NCI-H2029 treated with DMSO at 0.1 percent for 48 hours (cell line): ENCODE data around the gene NEXMIF.
"Not testable (repeated sequence)": the region's sequence is repeated elsewhere in the genome, so short reads cannot be mapped to it uniquely, and the experiment has no call there.

Experiments used
- DNase-seq: peaks from one replicate; lab custom pipeline; 2025; lab: John Stamatoyannopoulos, UW

The NEXMIF gene

DNA sequence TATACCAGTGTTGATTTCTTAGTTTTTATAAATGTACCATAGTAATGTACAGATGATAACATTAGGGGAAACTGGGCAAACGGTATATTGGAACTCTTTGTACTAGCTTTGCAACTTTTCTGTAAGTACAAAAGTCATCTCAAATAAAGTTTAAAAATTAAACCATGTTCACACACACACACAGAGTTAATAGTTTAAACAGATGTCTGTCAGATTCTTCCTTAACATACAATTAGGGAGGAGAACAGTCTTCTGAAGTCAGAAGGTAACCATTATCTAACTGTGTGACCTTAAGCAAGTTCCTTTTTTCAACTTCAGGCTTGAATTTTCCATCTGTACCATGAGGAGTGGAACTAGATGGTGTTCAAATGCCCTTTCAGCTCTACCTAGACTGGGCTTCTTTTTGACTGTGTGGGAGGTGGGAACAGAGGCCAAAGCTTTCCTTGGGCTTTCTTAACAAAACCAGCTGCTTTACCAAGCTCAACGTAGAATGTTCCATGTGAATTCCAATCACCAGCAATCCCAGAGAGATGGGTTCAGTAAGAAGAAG is 127.8 kb downstream of the NEXMIF start:
- DNase-seq: no peak

- peak; percentile 7 for DNase-seq
Measured at GRCh38 chrX:74788545-74789086, 136.6 kb downstream of the NEXMIF start.

GRCh38 chrX:74784629-74785028 is 140.6 kb downstream of the NEXMIF start:
- no peak for DNase-seq

DNA sequence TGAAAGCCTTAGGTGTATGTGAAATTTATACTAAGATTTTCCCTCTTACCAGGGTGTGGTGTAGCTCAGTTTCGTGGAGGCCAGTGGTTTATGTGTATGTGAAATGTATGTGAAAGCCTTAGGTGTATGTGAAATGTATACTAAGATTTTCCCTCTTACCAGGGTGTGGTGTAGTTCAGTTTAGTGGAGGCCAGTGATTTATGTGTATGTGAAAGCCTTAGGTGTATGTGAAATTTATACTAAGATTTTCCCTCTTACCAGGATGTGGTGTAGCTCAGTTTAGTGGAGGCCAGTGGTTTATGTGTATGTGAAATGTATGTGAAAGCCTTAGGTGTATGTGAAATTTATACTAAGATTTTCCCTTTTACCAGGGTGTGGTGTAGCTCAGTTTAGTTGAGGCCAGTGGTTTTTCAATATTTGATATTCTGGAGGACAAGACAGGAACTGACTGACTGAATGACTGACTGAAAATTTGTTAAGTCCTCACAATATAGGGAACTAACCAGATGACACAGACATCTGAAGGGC is 143.7 kb downstream of the NEXMIF start:
- DNase-seq: no peak

- no peak for DNase-seq
Measured at GRCh38 chrX:74779175-74779574, 146.1 kb downstream of the NEXMIF start.

DNA sequence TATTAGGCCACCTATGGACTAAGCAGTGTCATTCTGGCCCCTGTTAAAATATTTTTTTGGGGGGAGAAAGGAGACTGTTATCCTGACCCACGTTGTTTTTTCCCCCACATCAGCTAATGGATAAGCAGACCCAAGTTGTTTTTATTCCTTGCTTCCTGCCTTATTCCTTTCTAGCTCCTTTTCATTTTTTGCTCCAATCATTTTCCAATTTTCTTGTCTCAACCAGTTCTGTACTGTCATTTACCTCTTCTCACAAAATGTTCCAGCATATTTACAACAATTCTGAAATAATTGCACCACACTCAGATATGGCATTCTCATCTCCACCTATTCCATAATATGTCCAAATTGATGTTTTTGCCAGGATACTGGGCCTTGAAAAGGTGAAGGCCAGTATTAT is 150.3 kb downstream of the NEXMIF start:
- no peak for DNase-seq

GRCh38 chrX:74736450-74736849 is 188.8 kb downstream of the NEXMIF start:
- DNase-seq: no peak

GRCh38 chrX:74705269-74705668 is 220.0 kb downstream of the NEXMIF start:
- no peak for DNase-seq

- not testable (repeated sequence) for DNase-seq
Measured at GRCh38 chrX:74701343-74701742, 223.9 kb downstream of the NEXMIF start.

DNA sequence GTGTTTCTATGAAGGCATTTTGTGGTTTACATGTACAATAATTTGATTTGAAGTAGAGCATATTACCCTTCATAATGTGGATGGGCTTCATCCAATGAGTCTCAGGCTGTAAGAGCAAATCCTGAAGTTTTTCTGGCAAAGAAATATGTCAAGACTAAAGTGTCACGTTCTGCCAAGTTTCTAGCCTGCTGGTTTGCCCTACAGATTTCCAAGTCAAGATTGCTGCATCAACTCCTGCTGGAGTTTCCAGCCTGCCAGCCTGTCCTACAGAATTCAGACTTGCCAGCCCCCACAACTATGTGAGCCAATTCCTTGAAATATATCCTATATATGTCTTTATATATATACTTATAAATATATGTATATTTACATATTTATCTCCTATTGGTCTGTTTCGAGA is 240.8 kb downstream of the NEXMIF start:
- DNase-seq: no peak
